ENCODE measurements around the gene USP36.
"Not testable (repeated sequence)": the region's sequence is repeated elsewhere in the genome, so short reads cannot be mapped to it uniquely, and the experiment has no call there.

USP36 gene

DNA sequence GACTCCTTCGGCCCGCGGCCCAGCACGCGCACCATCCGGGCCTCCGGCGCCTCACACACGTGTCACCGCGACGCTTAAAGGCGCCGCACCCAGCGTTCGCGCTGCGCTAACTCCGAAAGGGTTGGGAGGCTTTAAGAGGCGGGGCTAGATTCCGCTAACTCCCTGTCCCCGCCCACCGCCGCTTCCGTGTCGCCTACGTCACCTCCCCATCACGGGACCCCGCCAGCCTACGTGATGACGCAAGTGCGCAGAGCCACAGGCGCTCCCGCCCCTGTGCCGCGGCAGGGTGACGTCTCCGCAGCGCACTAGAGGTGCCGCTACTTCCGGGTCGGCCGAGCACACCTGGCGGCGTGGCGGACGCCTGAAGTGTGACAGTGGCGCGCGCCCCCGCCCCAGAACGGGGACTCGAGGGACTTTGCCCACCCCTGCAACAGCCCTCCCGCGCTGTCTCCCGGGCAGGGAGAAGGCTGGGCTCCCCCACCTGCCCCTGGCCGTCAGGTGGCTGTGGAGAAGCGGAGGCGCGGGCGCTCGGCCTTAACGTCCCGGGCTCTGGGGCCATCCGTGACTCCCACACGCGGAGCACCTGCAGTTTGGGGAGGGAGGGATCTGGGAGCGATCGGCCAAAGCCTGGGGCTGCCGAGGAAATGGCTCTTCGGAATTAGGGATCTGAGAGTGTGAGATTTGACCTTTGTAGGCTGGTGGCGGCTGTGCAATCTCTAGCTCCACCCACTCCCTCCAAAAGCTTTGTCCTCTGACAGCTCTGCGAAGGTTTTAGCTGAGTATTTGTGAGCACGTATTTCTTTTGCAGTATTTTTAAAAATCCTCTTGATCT lies at the start of gene USP36:
Gene USP36 (minus strand): TSS at position 35 of the 832 bp plus-strand sequence. CDS start 4,451 bp downstream, outside the sequence.
- DNase-seq = peak; percentile 99

DNA sequence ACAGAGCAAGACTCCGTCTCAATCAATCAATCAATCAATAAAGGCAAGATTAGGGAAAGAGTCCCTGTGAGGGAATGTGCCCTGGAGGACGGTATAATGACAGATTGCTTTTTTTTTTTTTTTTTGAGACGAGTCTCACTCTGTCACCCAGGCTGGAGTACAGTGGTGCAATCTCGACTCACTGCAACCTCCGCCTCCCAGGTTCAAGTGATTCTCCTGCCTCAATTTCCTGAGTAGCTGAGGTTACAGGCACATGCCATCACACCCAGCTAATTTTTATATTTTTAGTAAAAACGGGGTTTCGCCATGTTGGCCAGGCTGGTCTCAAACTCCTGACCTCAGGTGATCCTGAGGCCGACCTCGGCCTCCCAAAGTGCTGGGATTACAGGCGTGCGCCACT lies 49.5 kb upstream of the USP36 start:
- DNase-seq = not testable (repeated sequence)

- DNase-seq = no peak
Observed at GRCh38 chr17:78889531-78889930, 48.9 kb upstream of the USP36 start.

DNA sequence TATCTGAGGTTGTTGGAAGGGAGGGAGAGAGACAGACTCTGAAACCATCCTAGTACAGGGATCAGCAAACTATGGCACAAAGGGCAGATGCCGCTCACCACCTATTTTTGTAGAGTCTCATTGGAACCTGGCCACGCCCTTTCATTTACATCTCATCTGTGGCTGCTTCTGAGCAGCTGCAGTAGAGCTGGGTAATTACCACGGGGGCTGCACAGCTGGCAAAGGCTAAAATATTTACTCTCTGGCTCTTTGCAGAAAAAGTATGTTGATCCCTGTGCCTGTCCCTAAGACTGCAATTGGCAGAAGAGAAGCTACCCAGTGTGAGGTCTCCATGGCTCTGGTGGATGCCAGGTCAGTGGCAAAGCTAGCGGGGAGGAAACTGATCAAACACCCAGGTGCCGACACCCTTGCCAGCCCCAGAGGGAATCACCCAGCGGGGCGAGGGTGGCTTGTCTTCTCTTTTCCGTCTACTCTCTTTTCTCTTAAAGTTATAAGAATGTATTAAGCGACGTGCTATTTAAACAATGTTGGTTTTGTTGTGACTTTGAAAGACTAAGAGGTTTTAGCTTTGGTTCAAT lies 48.4 kb upstream of the USP36 start:
- no peak for DNase-seq

DNA sequence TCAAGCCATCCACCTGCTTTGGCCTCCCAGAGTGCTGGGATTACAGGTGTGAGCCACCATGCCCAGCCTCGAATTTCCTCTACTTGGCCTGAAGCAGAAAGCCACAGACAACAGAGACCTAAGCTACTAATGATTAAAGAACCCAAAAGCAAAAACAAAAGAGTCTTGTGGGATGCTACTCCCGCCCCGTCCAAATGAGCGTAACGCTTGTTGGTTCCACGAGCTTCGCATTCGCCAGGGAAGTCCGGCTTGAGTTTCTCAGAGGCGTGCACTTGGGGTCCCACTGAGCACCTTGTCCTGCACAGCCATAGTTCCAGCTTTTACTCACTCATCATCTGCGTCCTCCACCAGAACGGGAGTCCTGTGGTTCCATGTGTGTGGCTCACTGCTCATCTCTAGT lies 46.3 kb upstream of the USP36 start:
- no peak for DNase-seq

GRCh38 chr17:78885956-78886355 lies 45.3 kb upstream of the USP36 start:
- DNase-seq = no peak

- DNase-seq = no peak
Observed at GRCh38 chr17:78884876-78885667, 44.5 kb upstream of the USP36 start.

- DNase-seq = no peak
Observed at GRCh38 chr17:78884148-78884825, 43.7 kb upstream of the USP36 start.

DNA sequence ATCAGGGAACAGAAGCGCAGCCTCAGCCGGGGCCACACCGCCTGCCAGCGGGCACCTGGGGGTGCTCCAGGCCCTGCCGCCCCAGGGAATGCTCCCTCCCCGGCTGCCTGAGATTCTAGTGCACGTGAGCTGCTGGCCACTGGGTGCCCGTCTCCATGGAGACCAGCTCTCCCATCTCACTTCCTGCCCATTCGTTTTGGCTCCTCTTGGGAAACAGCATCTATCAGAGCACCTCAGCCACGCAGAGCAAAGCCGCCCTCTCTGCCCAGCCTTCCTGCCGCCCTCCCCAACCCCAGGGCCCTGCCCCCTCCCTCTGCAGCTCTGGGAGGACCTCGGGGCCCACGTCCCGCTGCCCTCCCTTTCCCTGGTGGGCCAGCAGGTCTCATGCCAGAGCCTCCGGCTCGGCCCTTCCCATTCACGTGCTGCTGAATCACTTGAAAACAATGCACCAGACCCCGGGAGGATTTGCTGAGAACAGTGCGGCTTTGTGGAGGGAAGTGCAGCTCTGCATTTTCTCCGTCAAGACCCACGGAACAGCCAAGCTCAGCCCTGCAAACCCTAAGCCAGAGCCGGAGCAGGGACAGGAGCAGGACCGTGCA lies 43.0 kb upstream of the USP36 start:
- peak; percentile 90 for DNase-seq

DNA sequence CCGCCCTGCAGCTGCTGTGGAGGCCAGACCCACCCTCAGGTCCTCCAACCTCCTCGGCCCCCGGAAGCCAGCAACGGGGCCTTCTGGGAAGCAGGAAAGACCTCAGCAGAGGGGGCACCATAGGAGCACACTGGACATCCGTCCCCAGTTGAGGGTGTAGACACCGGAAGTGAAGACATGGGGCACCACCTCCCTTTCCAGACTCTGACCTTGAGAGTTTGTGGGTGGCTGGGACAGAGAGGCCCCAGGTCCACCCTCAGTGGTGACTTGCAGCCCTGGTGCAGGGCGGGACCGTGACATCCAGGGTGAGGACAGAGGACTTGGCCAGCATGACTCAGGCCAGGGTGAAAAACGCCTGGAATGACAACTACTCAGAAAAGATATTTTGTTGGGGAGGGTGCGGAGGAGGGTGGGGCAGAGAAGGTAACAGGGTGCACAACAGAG lies 42.5 kb upstream of the USP36 start:
- peak; percentile 62 for DNase-seq

GRCh38 chr17:78882540-78883088 lies 42.0 kb upstream of the USP36 start:
- DNase-seq = no peak

DNA sequence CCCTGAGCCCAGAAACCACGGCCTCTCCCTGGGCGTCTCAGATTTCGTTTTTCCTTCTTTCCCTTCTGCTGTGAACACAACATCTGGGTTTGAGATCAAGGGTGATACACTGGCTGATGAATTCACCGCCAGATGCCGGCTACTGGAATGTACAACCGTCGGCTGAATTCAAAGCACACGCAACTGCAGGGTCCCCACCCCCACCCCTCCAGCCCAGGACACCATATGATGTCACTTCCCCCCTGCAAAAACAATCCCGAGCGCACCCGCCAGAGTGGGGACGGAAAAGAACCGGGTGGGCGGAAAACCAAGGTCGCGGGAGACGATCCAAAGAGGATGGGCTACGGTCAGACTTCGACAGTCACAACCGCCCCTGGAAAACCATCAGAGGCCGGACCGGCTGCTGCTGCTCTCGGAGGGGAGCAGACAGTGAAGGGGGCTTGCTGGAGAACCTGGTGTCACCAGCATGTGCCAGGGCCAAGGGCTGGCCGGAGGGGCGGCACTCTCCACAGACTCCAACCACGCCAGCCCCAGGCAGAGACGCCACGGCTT lies 39.1 kb upstream of the USP36 start:
- DNase-seq = peak; percentile 39

GRCh38 chr17:78878871-78879527 lies 38.4 kb upstream of the USP36 start:
- DNase-seq = no peak

DNA sequence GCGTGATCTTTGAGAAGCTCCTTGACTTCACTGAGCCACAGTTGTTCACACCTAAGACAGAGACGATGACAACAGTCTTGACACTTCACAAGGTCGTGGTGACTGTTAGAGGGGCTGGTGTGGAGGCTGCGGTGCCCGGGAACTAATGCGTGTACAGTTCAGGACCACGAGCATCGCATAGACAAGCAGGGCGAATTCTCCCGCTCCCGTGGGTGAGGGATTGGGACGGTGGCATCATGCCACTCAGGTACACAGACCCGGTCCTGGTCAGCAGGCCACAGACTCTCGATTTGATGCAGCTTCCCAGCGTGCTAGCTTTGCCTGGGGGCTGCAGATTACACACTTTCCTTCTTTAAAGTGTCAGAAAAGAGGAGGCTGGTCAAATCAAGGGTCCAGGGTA lies 37.6 kb upstream of the USP36 start:
- no peak for DNase-seq

DNA sequence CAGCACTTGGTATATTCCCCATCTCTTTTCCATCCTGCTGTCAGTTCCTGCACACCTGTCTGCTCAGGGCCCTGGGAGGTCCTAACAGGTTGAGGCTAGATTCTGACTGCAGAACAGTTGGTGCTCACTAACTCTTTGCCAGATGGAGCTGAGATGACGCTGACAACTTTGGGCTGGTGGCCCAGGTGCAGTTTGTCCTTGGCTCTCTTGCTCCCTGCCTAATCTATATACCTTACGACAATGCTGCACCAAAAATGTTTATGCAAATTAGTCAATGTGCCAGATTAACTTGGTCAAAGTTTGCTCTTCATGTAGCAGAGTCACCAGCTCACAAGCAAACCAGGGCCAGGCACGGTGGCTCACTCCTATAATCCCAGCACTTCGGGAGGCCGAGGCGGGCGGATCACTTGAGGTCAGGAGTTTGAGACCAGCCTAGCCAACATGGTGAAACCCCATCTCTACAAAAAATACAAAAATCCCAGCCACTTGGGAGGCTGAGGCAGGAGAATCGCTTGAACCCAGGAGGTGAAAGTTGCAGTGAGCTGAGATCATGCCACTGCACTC lies 36.4 kb upstream of the USP36 start:
- not testable (repeated sequence) for DNase-seq

DNA sequence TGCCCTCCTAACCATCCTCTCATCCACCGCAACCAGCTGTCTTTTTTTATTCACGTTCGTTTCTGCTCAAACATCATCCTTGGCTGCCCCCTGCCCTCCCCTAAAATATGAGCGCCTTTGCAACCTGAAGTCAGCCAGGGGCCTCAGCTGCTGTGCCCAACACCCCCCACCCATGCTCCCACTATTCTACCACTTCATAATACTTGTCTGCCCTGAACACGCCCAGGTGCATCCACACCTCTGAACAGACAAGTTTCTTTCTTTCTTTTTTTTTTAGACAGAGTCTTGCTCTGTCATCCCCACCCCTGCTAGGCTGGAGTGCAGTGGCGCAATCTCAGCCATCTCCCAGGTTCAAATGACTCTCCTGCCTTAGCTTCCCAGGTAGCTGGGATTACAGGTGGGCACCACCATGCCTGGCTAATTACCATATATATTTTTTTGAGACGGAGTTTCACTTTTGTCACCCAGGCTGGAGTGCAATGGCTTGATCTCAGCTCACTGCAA lies 35.5 kb upstream of the USP36 start:
- DNase-seq = no peak

GRCh38 chr17:78875363-78876093 lies 34.9 kb upstream of the USP36 start:
- no peak for DNase-seq

DNA sequence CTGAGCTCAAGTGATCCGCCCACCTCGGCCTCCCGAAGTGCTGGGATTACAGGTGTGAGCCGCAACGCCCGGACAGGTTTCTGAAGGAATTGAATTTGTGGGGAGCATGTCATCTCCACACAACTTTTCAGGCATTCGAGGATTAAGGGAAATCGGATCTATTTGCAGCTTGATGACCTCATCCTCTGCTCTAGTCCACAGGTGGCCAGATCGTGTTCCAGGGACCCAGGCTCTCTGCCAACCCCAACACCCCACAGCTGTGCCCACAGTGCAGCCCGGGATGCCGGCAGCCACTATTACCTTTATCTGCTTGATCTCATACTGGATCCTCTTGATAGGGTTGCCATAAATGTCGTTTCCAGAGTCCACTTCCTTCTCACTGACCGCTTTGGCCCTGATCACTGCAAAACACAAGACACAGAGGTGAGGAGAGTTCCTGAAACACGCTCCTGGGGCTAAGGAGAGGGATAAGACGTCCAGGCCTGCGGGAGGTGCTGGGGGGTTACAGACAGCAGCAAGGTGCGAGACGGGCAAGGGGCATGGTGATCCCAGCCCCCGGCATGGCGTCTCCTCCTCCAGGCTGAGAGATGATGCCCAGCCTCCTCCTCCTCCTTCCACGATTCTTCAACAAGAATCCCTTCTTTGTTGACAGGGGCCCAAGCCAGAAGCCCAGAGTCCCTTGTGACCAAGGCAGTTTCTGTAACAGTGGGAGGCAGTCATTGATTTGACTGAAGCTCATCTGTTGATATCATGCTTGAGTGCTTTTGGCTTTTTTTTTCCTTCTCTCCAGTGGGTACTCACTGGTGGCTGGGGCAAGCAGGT lies 33.1 kb upstream of the USP36 start:
- DNase-seq = no peak

- DNase-seq = no peak
Observed at GRCh38 chr17:78872486-78872885, 31.9 kb upstream of the USP36 start.
